OCI-M2 (cell line): ENCODE measurements around the gene UQCC3.
"Not testable (repeated sequence)": the region's sequence is repeated elsewhere in the genome, so short reads cannot be mapped to it uniquely, and the experiment has no call there.

Source experiments
- DNase-seq: peaks from one replicate; lab custom pipeline; 2025; ENCODE audit not compliant: unreplicated experiment; lab: John Stamatoyannopoulos, UW

UQCC3 gene

DNA sequence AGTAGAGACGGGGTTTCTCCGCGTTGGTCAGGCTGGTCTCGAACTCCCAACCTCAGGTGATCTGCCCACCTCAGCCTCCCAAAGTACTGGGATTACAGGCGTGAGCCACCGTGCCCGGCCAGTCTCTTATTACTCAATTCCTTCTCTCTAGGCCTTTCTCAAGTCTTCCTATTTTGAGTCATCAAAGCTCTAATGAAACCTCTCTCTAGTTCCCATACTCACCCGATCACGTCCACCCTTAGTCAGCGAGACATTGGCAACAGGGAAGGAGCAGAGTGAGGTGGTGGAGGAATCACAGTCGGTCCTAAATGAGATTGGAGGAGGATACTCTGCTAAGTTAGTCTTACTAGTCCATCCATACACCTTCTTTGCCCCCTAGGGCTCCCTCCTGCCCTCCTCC is 30.8 kb downstream of the UQCC3 start:
- no peak for DNase-seq

DNA sequence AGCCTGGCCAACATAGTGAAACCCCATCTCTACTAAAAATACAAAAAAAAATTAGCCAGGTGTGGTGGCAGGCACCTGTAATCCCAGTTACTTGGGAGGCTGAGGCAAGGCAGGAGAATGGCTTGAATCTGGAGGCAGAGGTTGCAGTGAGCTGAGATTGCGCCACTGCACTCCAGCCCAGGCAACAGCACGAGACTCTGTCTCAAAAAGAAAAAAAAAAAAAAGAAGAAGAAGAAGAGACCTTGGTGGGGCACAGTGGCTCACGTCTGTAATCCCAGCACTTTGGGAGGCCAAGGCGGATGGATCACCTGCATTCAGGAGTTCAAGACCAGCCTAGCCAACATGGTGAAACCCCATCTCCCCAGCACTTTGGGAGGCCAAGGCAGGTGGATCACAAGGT is 32.4 kb downstream of the UQCC3 start:
- not testable (repeated sequence) for DNase-seq

DNA sequence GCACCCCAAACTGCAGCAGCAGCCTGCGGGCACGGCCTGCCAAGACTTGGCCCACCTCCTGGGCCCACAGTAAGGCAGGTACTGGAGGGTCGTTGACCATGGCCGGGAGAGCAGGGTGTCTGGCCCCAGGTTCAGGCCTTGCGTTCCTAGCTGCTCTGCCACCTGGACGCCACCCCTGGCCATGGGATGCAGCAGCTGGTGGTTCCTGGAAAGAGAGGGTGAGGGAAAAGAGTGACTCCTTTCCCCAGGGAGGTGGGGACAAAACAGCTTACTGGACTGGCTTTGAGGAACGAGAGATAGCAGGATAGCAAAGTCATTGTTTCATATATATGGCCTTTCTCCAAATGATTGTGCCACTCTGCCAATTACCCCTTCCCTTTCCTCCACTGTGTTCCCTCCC is 33.9 kb downstream of the UQCC3 start:
- DNase-seq = no peak

DNA sequence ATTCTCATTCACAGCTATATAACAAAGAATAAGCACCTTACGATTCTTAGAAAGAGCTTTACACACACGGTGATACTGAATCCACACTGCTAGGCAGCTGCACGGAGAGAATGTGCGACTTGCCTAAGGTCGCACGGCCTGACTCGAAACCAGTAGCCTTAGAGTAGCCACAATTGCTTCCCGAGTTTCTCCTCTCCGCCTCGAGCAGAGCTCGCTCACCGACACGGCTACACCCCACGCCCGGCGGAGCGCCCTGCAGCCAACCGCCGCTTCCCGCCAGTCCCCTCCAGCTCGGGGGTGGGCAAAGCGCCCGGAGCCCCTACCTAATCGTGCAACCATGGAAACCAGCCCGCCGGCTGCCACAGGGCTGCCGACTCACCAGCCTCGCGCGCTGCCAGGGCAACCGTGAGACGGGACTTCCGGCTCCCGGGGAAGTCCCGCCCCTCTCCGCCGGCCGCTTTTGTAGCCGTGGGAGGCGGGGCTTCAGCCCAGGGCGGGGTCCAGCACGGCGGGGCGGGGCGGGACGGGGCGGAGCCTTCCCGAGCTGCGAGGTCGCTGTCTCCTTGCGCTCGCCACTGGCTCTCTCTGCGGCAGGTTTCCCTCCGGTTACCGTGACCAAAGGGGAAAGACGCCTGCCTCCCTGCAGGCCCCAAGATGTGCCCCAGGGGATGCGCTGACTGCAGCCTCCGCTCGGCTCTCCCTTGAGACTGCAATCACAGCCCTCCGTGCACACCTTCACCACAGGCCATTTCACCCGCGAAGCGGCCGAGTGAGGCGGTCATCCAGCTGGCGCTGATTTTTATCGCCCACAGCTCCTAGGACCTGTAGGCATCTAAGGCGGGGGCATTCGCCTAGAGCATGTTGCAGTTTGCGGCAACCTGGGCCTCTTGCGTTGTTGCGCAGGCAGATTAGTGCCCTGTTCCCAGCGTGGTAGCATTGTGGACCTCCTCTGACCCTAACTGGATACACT is 34.7 kb downstream of the UQCC3 start:
- no peak for DNase-seq

DNA sequence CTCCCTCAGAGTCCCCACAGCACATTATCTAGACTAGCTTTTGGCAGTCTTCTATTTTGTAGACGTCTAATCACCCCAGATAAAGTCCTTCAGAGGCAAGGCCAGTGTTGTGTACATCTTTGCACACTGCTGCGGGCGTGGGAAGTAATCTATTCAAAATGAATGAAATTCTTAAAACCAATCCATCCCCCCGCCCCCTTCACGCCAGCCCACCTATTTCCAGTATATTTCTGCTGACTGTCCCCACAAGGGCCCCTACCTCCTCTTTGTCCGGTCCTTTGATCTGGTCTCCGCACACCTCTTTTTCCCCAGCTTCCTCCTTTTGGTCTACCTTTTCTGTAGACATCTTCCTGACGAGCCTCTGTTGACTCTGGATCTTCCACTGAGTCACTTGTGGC is 35.4 kb downstream of the UQCC3 start:
- no peak for DNase-seq

DNA sequence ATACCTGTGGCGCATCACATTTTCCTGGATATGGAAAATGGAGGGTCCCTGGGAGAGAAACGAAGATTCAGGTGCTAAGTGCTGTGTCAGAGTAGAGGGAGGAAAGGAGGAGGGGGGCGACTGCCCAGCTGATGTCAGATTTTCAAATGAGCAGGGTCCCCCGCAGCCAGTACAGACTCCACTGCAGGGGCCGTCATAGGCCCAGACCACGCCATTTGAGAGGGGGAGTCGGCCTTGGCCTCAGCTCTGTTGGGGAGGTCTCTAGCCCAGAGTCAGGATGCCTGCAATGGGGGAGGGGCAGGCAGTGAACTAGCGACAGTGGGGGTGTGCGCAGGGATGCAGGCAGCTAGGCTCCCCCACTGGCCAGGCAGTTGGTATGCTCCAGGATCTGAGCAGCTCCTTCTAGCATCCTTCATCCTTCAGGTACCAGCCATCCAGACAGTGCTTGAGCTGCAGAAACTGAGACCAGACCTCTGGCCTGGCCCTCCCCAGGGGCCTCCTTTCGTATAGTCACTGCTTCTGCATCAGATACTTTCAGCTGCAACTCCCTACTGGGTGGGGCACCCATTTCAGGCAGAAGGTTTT is 35.9 kb downstream of the UQCC3 start, which contains the start of the genes BSCL2 and GNG3:
Gene BSCL2, minus strand, starts transcription at position 148 of the 585 bp plus-strand sequence. CDS start 229 bp downstream, outside the sequence.
Gene GNG3, plus strand, starts transcription at position 400 of the 585 bp plus-strand sequence. CDS start 620 bp downstream, outside the sequence.
- DNase-seq = no peak

DNA sequence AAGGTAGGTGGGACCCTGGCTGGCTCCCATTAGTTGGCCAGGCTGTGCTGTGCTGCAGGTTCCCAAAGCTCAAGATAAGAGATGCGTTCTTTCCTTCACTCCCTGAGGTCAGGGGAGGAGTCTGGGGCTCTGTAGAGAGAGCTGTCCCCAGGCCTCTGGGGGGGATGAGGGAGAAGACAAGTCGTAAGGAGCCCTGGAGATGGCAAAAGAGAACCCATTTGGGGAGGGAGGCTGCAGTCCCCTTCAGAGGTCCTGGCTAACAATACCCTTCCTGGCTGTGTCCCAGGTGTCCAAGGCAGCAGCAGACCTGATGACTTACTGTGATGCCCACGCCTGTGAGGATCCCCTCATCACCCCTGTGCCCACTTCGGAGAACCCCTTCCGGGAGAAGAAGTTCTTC is 36.9 kb downstream of the UQCC3 start:
- DNase-seq = no peak

DNA sequence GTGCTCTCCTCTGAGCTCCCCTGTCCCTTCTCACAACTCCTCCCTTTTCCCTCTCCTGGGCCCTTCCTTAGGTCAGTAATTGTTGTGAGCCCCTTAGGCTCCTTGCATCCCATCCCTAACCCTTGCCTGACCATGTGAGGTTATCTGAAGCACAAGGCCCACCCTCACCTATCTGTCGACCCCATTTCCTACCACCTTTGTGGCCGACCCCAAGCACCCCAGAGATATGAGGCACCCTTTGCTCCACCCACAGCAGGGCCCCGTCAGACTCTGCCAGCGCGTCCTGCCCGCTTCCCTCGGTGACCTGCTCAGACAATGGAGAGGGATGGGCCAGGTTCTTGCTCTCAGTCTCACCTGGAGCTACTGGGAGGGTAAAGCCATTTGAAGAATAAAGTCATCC is 37.3 kb downstream of the UQCC3 start:
- DNase-seq = no peak

DNA sequence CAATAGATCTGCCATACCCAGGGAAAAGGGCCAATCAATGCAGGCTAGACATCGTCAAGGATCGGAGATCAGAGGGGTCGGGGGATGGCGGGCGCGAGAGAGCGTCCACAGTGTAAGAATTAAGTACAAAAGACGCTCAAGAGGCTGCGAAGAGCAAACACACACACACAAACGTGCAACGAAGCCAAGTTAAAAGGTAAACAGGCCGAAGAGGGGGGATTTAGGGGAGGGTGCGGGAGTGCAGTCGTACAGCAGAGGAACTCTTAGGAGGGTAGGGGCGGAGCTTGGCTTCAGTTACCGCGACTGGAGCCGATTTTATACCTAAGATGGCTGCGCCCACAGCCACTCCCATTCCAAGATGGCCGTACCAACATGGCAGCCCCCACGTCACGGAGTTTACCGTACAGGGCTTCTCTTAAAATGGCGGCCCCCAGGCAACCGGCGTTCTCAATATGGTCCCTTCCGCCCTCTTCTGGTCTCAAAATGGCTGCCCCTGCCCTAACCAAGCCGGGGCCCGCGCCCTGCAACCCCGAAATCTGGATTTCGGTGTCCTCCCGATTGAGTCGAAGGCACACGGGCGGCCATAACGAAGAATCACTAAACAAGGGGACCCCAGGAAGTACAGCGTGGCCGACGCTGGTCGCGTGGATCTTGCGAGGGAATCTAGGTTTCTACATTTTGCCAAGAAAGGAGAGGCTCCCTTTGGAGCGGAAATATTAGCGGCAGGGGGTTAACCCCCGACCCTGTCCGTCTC is 38.0 kb downstream of the UQCC3 start:
- no peak for DNase-seq

DNA sequence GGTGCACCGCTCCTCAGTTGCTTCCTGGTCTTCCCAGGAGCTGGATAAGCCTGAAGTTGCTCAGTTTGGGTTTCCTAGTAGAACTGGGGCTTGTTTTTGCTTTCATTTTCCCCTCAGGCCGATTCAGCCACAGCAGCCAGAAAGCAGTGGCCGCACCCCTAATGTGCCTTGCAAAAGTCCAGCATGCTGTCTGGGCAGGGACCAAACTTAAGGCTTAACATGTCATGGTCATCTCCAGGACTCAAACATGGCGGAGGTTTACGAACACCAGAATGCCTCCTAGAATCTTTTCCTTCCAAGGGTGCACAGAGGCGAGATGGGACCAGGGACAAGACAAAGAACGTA is 38.5 kb downstream of the UQCC3 start:
- DNase-seq = no peak

DNA sequence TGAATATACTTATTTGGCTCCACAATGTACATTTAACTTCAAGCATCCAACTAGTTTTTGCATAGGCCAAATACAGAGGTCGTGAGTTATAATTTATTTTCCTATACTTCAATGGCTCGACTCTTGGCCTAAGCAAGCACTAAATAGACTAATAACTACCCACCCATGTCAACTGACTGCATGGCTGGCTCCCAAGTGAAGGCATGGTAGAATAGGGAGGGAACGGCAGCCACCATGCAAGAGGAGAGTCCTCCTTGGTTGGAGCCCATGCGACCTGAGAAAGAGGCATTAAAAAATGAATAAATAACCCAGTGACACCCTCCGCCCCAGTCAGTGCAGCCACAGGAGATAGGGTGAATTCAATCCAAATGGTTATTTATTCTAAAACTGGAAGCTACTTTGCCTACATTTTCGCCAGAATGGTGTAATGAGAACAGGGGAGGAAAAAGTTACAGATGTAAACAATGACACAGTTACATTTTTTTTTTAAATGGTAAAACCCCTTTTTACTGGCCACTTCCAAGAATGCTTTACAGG is 40.9 kb downstream of the UQCC3 start:
- DNase-seq = no peak

DNA sequence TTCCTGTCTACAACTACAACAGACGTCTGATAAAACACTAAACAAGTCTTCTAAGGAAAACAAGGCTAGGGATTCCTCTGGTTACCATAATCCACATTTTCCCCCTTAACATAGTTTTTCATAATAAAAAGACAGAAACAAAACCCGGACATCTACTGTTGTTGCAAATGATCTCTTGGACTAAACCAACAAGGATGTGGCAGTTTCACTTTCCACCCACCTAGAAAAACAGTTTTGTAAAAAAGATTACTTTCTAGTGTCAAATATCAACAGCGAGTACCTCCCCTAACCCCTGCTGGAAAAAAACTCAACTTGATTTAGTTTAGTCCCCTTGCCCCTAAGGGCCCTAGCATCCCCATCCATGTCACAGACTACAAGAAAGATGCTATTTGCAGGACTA is 41.4 kb downstream of the UQCC3 start:
- DNase-seq = no peak

DNA sequence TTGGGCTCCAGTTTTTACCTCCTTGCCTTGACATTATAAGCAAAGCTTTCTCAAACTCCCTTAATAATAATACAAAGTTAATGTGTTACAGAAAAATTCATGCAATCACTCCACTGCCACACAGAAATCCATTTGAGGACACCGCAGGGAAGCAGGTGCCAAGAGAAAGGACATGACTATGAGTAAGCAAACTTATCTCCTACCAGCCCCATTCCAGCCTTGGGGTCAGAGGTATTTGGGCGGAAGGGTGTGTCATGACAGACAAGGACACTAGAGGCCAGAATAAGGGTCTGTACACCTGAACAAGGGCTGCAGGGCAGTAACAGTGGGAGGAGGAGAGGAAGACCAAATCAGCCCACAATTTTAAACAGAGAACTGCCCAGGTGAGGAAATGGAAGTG is 41.9 kb downstream of the UQCC3 start:
- no peak for DNase-seq

DNA sequence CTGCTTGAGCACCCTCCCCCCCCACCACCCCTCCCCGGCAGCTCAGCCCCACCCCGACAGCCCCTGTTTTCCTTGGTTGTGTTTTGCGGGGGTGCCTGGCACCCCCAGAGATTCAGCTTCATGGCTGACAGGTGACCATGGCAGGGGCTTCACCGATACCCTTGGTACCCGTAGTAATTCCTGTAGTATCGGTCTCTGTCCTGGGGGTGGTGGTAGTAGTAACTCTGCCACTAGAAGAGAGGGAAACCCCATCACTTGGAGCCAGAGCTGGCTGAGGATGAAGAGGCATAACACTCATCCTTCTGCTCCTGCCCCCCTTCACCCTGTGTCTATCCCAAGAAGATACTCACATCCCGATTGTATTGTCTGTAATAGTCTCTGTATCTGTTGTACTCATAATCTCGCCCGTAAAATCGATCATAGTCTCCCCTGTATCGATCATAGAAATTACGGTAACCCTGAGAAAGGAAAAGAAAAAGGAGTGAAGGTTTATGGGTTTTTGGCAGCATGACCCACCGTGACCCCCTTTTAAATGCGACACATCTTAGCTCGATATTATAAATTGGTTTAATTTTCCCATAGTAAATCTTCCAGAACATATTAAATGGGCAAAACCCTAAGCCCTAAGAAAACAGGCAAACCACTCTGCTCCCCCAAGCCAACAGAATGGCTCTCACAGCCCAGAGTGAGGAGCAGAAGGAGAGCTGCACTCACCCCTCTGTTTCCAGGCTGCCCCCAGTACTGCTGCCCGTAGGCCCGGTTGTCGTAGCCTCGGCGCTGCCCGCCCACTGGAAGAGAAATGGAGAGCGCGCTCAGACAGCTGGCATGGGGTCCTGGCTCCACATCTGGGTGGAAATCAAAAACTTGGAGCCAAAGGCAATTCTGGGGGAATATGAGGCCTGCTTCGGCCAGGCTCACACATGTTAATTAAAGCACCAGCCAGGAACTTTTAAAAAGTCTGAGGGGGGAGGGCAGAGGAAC is 44.0 kb downstream of the UQCC3 start:
- no peak for DNase-seq

DNA sequence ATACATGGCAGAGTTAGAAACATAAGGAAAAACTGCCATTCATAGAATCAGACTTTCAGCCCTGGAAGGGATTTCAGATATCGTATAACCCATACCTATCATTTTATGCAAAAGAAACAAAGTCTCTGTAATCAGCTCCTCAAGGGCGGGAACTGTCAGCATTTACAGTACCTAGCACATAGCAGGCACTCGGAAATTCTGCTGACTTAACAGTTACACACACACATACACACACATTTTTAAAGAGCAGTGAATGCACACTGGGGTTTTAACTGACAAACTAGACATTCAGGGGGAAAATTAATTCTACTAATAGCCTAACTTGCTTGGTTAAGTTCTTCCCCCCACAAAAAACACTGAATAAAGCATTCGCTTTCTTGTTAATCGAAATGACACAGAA is 44.7 kb downstream of the UQCC3 start:
- DNase-seq = no peak

DNA sequence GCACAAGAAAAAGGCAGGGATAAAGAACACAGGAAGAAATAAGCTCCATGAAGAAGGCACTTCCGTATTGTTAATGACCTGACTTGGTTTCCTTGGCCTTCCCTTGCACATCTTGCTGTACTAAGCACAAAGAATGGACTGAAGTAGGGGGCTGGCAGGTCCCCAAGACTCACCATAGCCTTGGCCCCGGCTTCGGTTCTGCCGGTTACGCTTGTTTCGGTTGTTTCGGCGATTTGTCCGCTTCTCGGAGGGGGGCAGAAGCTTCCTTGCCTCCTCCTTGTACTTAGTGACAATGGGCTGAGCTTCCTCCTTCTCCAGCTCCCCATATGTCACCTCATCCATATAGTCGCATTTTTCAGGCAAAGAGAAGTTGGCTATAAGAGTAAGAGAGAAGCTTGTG is 45.3 kb downstream of the UQCC3 start:
- no peak for DNase-seq

DNA sequence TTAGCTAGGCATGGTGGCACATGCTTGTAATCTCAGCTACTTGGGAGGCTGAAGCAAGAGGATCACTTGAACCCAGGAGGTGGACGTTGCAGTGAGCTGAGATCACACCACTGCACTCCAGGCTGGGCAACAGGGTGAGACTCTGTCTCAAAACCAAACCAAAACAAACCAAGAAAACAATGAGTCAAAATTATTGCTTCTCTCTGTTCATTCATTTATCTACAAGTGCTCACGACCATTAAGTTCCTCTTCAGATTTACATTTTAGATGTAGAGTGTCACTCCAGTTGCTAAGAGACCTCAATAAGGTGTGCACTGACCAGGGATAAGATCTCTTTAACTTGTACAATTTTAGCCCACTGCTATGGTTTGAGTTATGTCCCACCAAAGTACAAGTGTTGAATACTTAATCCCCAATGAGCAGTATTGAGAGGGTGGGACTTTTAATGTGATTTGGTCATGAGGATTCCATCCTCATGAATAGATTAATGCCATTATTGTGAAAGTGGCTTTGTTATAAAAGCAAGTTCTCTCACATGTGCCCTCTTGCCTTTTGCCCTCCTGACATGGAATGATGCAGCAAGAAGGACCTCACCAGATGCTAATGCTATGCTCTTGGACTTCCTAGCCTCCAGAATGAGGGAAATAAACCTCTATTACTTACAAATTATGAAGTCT is 48.0 kb downstream of the UQCC3 start:
- no peak for DNase-seq

DNA sequence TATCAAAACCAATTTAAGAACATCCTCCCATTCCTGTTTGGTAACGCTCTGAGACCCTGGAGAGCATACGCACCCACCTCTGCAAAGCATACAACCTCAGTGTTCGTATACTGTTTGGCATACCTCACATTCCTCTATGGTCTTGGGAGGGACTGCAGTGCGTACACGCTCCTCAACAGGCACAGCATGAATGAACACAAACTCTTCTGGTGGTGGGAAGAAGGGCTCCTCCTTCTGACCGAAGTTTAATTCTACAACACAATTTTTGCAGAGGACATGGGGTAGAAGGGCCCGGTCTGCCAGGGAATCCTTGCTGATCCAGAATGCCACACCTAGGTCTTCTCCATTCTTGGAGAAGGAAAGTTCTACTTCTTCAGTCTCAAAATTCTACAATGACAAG is 50.5 kb downstream of the UQCC3 start:
- no peak for DNase-seq
